DOHH2 (cell line): Measurements from ENCODE around the gene RRP1.

ENCODE experiments used
- EZH2phosphoT487 ChIP-seq: fragments of 200-600 bp; sonication (generic); IDR thresholded peaks from 2 replicates; pipeline ENCODE4 v1.6.1; 2017; ENCODE audit warnings: borderline replicate concordance, mild to moderate bottlenecking, antibody characterized with exemption, low read length, moderate library complexity, mixed read lengths
- TF ChIP-seq, protein P1 (sequence below): fragments of 200-600 bp; sonication (generic); IDR thresholded peaks from one replicate; pipeline ENCODE4 v1.5.1; 2014; ENCODE audit warnings: antibody characterized with exemption, mild to moderate bottlenecking, low read depth, low read length; ENCODE audit not compliant: poor library complexity, severe bottlenecking

DNA sequence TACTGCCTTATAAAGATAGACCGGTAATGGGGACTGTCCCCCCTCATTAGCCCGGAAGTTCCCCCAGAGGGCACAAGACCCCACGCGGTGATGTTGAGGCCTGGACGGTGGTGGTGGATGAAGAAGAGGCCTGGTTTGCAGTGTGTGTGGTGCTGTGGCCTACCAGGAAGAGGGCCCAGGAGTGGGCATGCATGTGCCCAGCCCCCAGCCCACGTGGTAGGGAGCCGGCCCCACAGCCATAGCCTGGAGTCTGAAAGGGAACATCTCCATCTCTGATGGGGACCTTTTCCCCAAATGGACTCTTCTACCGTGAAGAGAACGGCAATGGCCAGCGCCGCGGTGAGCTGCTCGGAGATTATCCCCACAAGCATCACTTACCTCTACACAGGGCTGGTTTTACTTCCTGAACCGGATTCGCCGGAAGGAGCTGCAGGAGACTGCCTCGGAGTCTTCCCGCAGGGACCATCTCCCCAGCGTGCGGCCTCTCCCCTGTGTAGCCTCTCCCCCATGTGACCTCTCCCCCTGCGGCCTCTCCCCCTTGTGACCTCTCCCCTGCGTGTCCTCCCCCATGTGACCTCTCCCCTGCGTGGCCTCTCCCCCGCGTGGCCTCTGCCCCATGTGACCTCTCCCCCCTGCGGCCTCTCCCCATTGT lies 20.6 kb downstream of the RRP1 start:
- TF ChIP-seq, protein P1, sequence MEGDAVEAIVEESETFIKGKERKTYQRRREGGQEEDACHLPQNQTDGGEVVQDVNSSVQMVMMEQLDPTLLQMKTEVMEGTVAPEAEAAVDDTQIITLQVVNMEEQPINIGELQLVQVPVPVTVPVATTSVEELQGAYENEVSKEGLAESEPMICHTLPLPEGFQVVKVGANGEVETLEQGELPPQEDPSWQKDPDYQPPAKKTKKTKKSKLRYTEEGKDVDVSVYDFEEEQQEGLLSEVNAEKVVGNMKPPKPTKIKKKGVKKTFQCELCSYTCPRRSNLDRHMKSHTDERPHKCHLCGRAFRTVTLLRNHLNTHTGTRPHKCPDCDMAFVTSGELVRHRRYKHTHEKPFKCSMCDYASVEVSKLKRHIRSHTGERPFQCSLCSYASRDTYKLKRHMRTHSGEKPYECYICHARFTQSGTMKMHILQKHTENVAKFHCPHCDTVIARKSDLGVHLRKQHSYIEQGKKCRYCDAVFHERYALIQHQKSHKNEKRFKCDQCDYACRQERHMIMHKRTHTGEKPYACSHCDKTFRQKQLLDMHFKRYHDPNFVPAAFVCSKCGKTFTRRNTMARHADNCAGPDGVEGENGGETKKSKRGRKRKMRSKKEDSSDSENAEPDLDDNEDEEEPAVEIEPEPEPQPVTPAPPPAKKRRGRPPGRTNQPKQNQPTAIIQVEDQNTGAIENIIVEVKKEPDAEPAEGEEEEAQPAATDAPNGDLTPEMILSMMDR, result no peak
- no peak for TF ChIP-seq EZH2phosphoT487
